HG03571 (cell line): ENCODE data around the gene CBLC.
"Not testable (repeated sequence)": the region's sequence is repeated elsewhere in the genome, so short reads cannot be mapped to it uniquely, and the experiment has no call there.

ENCODE experiments used
- ATAC-seq: cut with Tn5 transposase; IDR thresholded peaks from one replicate; pipeline ENCODE4 v1.9.1; 2021; ENCODE audit not compliant: unreplicated experiment

CBLC gene

DNA sequence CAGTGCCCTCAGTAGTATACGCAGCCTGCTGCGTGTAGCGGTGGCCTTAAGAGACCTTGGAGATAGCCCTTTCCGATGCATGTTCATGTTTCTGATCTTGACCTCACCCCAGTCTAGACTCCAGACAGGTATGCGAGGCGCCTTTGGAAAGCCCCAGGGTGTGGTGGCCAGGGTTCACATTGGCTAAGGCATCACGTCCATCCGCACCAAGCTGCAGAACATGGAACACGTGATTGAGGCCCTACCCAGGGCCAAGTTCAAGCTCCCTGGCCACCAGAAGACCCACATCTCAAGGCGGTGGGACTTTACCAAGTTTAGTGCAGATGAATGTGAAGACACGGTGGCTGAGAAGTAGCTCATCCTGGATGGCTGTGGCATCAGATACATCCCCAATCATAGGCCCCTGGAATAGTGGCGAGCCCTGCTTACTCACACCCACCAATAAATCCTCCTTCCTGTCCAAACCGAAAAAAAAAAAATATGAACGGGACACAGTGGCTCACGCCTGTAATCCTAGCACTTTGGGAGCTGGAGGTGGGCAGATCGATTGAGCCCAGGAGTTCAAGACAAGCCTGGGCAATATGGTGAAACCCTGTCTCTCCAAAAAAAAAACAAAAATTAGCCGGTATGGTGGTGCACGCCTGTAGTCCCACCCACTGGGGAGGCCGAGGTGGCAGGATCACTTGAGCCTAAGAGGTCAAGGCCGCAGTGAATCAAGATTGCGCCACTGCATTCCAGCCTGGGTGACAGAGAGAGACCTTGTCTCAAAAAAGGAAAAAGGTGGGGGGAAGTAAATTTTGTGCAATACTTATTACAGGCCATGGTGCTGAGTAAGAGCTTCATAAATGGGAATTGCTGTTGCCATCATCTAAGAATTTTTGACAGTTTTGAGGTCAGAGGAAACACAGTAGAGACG, 12.4 kb upstream of the CBLC start:
- ATAC-seq: no peak

DNA sequence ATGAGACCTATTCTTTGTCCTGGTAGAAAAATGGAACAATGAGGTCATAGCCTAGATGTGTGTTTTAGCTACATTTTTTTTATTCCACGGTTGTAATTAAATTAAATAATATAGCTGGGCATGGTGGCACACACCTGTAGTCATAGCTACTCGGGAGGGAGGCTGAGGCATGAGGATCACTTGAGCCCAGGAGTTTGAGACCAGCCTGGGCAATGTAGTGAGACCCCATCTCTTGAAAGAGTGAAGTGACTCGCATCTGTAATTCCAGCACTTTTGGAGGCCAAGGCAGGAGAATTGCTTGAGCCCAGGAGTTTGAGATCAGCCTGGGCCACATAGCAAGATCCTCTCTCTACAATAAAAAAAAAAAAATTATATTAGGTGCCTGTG, 11.7 kb upstream of the CBLC start:
- ATAC-seq: no peak

DNA sequence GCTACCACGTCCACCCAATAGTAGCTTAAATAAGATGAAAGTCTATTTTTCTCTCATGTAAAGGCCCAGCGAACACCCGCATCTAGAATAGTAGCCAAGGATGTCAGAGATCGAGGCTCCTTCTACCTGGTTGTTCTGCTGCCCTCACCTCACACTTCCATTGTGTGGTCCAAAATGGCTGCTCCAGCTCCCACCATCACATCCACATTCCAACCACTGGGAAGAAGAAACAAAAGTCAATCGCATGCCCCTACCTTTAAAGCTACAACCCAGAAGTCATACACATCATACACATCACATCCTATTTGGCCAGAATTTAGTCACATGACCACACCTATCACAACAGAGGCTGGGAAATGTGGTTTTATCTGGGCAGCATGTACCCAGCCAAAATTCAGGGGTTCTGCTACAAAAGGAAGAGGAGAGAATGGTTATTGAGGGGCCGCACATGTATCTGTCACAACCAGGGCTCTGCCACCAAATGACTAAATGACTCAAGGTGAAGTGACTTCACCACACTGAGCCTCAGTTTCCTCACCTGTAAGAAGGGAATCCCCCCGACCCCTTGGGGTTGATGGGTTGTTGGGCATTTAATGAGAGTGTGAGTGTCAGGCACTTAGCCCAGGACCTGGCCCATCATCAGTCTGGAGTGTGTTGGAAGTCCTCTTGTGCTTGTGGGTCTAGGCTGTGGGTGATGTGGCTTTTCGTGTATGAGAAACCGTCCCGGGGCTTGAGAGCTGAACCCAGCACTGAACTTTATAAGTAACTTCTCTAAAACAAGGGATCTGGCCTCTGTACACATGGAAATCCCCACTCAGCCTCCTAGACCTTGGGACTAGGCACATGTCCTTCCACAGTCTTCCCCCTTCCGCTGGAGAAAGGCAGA, 10.2 kb upstream of the CBLC start:
- no peak for ATAC-seq

DNA sequence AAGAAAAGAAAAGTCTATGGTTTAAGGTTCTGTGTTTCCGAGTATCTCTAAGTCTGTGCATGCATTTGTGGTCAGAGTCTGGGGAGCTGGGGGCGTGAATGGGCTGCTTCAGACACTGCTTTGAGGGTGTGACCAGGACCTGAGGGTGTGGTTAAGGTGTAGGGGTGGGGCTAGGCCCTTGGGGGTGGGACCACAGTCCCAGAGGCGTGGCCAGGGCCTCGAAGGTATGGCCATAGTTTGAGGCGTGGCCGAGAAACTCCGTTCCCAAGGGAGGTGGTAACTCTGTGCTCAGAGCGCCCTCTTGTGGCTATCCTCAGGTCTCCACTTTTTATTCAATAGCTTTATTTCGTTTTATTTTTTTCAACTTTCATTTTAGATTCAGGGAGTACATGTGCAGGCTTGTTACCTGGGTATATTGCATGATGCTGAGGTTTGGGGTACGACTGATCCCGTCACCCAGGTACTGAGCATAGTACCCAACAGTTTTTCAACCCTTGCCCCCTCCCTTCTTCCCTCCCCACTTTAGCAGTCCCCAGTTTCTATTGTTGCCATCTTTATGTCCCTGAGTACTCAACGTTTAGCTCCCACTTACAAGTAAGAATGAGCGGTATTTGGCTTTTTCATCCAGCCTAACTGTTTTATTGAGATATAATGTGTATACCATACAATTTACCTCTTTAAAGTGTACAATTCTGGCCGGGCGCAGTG, 7.0 kb upstream of the CBLC start:
- ATAC-seq: peak; percentile 89

DNA sequence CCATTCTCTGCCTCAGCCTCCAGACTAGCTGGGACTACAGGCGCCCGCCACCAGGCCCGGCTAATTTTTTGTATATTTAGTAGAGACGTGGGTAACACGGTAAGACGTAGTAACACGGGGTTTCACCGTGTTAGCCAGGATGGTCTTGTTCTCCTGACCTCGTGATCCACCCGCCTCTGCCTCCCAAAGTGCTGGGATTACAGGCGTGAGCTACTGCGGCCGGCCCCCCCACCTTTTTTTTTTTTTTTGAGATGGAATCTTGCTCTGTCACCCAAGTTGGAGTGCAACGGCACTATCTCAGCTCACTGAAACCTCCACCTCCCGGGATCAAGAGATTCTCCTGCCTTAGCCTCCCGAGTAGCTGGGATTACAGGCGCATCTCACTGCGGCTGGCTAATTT, 5.5 kb upstream of the CBLC start:
- ATAC-seq: not testable (repeated sequence)

DNA sequence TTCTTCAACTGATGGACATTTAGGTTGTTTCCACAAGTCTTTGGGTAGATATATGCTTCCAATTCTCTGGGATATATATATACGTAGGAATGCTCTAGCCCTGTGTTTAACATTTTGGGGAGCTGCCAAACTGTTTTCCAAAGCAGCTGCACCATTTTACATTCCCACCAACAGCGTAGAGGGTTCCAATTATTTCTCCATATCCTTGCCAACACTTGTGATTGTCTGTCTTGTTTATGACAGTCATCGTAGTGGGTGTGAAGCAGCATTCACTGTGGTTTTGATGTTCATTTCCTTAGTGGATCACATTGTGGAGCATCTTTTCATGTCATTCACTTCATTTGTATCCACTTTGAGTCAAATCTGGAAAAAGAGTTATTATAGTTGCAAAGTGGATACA, 4.7 kb upstream of the CBLC start:
- no peak for ATAC-seq

DNA sequence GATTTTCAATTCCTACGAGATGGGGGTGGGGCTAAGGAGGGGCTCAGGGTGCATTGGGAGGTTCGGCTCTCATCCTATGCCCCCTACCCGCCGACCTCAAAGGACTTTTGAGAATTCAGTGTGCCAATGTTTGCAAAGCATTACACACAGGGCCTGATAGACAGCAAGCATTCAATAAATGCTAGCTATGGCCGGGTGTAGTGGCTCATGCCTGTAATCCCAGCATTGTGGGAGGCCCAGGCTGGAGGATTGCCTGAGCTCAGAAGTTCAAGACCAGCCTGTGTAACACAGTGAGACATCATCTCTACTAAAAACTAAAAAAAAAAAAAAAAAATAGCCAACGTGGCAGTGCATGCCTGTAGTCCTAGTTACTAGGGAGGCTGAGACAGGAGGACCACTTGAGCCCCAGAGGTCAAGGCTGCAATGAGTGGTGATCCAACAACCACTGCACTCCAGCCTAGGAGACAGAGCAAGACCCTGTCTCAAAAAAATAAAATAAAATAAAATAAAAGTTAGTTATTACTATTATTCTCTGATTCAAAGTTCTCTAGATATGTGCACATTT, 1.9 kb upstream of the CBLC start:
- ATAC-seq: no peak

DNA sequence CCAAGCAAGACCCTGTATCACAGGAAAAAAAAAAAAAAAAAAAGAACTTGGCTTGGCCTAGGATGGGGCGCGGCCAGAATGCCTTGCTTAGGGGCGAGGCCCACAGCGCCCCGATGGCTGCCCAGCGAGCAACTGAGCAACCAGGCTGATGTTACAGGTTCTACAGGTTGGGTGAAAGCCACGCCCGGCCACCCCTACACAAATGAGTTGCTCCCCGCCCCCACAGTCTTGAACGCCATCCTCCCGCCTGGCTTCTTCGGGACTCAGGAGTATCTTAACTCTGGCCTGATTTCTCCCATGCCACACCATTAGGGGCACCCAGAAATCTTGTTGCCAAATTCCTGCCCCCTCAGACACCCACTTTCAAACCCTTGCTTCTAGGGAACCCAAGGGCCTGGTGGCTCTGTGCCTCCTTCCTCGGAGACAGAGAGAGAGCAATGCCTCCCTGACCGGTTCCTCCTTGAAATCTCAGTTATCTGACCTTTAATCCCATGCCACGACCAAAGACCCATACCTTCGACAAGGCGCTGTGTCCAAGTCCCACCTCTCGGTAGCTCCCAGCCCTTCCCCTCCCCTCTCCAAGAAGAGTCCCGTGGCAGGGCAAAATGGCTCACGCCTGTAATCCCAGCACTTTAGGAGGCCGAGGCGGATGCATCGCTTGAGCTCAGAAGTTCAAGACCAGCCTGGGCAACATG, 1.1 kb upstream of the CBLC start:
- no peak for ATAC-seq

DNA sequence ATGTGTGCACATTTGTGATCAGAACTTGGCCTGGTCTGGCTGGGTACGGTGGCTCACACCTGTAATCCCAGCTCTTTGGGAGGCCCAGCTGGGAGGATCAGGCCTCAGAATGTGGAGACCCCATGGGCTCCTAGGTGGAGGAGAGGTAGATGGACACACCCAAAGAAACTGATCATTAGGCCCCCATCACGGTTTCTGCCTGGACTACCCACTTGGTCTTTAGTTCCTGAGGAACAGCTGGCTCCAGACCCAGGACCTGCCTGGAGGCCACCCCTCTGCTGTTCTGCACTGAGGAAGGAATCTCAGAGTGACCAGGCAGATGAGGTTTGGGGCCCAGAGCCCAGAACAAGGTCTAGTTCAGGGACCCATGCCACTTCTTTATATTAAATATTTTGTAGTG, 1.5 kb downstream of the CBLC start:
- ATAC-seq: no peak

DNA sequence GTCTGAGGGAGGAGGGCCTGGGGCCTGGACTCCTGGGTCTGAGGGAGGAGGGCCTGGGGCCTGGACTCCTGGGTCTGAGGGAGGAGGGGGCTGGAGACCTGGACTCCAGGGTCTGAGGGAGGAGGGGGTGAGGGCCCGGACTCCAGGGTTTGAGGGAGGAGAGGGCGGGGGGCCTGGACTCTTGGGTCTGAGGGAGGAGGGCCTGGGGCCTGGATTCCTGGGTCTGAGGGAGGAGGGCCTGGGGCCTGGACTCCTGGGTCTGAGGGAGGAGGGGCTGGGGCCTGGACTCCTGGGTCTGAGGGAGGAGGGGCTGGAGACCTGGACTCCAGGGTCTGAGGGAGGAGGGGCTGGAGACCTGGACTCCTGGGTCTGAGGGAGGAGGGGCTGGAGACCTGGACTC, 4.0 kb downstream of the CBLC start:
- ATAC-seq: not testable (repeated sequence)

DNA sequence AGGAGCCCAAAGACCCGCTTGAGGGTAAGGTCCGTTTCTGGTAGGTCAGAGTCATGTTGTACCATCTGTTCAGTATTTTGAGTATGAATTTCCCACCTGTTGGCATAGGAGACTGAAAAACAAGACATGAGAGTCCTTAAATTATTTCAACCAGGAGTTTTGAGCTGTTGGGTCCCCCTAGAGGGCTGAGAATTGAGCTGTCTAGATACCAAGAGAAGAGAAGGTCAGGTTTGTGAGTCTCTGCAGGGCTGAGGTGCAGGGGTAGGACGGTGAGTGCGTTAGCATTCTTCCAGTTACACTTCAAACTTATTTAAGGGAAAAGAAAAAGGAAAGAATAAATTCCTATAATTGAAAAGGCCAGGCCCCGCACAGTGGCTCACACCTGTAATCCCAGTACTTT, 5.0 kb downstream of the CBLC start:
- ATAC-seq: no peak

DNA sequence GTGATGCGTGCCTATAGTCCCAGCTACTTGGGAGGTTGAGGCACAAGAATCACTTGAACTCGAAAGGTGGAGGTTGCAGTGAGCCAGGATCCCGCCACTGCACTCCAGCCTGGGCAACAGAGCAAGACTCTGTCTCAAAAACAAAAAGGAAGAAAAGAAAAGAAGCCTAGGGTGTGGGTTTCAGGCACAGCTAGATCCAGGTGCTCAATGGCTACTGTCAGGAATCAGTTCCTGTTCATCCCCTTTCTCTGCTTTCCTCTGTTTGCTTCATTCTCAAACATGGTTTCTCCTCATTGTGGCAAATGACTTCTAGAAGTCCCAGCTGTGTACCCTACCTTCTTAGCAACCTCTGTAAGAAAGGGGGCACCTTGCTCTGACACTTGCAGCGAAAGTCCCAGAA, 5.9 kb downstream of the CBLC start:
- no peak for ATAC-seq

DNA sequence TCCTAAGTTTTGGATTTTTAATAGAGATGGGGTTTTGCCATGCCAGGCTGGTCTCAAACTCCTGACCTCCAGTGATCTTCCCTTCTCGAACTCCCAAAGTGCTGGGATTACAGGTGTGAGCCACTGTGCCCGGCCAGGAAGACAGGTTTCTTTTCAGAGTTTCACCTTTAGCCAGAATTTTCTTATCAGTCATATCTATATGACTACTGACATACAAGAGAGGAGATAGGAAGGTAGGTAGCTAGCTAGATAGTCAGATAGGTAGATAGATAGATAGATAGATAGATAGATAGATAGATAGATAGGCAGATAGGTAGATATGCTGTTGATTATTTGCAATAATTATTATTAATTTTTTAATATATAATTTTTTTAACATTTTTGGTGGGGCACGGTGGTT, 7.6 kb downstream of the CBLC start:
- ATAC-seq: no peak

DNA sequence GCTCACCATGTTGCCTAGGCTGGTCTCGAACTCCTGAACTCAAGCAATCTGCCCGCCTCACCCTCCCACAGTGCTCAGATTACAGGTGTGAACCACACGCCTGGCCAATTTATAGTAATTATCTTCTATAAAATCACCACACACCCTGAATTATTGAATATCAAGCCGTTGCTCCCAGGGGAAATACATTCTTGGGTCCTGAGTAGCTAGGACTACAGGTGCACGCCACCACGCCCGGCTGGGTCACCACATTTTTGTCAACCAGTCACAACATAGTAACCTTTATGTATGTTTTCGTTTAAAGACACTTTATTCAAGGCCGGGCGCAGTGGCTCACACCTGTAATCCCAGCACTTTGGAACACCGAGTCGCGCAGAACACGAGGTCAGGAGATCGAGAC, 8.3 kb downstream of the CBLC start:
- no peak for ATAC-seq

DNA sequence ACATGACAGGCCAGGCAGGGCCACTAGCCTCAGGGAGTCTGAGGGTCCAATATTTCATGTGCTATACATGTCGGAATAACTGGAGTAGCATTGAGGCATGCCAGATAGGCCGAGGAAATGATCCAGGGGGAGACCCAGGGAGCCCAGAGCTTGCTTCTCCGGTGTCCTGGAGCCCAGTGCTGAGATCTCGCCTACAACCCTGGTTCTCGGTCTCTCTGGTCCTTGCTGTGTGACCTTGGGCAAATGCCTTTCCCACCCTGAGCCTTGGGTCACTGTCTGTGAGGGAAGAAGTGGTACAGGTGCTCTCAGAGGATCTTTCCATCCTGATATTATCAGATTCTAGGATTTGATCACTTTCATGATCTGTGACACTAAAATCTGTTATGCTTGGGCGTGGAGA, 11.3 kb downstream of the CBLC start:
- ATAC-seq: no peak

DNA sequence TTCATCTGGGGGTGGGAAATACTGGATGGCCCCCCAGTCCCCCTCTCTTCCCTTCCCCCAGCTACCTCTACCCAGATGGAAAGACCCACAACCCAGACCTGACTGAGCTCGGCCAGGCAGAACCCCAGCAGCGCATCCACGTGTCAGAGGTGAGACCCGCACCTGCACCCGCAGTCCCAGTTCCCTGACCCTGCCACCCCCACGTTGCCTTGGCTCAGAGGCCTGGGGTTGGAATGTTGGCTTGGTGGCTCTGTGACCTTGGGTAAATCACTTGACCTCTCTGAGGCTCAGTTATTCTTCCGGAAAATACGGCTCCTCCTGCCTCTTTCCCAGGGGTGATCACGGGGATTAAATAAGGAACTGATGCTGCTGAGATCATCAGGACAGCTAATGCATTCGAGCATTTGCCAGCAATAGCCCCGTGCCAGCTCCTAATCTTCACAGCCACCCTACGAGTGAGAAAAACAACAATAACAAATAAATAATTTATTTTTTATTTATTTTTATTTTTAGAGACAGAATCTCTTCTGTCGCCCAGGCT, 12.3 kb downstream of the CBLC start:
- no peak for ATAC-seq

DNA sequence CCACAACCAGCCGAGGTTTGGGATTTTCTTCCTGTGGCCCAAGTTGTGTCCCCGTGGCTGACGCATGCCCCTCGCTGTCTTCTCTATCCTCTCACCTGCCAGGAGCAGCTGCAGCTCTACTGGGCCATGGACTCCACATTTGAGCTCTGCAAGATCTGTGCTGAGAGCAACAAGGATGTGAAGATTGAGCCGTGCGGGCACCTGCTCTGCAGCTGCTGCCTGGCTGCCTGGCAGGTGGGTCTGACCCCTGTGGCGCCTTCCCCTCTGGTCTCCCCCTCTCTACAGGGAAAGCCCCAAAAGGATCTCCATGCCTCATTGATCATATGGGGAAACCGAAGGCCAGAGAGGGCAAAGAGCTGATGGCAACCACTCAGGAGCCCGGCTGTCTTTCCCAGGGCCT, 14.6 kb downstream of the CBLC start:
- no peak for ATAC-seq

DNA sequence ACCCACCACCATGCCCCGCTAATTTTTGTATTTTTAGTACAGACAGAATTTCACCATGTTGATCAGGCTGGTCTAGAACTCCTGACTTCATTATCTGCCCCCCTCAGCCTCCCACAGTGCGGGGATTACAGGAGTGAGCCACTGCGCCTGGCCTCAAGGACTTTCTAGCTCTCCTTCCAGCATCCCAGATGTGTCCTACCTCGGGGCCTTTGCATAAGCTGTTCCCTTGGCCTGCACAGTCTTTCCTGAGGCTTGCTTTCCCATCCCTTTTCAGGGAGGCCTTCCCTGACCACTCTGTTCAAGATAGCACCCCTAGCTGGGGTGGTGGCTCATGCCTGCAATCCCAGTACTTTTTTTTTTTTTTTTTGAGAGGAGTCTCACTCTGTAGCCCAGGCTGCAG, 16.9 kb downstream of the CBLC start:
- ATAC-seq: no peak

DNA sequence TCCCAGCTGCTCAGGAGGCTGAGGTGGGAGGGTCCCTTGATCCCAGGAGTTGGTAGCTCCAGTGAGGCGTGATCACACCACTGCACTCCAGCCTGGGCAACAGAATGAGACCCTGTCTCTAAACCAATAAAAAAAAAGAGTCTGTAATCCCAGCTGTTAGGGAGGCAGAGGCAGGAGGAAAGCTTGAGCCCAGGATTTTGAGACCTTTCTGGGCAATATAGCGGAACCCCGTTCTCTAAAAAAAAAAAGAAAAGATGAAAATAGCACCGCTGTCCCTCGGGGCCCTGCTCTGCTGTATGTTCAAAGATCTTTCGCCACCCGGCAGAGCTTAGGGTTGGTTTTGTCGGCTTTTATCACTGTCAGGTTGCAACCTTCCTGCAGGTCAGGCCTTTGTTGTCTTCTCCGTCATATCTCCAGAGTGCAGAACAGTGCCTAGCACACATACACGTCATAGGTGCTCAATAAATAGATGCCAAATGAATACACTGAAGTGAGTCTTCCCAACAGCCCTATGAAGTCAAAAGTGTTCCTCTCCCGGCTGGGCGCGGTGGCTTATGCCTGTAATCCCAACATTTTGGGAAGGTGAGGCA, 17.8 kb downstream of the CBLC start:
- no peak for ATAC-seq

DNA sequence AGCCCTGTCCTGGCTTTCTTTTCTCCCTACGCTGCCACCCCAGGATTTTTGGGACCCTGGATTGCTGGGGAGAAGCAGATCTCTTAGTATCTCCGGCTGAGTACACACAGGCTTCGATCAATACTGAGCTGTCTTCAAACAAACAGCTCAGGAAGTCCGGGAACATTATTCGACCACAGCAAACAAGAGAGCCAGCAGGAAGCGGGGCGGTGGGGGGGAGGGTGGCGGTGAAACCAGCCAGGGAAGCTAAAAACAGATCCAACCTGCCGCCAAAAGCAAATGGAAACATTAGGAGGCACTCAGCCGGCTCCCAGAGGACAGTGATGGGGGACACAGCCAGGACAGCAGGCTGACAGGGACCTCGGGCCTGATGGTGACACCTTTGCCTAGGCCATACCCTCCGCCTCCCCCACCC, 19.0 kb downstream of the CBLC start:
- no peak for ATAC-seq
